Brain microvascular endothelial cell (primary cell): ENCODE data around the gene VARS1.

Source experiments
- DNase-seq: peaks from one replicate; pipeline ENCODE4 v3.0.0-alpha.2; 2020
- H3K27ac ChIP-seq: fragments of 250-450 bp; sonication (Bioruptor Pico); 2 replicates; pipeline ENCODE4 v1.5.1; 2020; ENCODE audit warnings: mild to moderate bottlenecking, moderate library complexity
- H3K27me3 ChIP-seq: fragments of 250-450 bp; sonication (Bioruptor Pico); replicated peaks from 2 replicates; pipeline ENCODE4 v1.5.1; 2020; ENCODE audit warnings: mild to moderate bottlenecking
- H3K36me3 ChIP-seq: fragments of 250-450 bp; sonication (Bioruptor Pico); replicated peaks from 2 replicates; pipeline ENCODE4 v1.5.1; 2020; ENCODE audit warnings: mild to moderate bottlenecking
- H3K4me3 ChIP-seq: 2 replicates; pipeline ENCODE4 v1.5.1; 2011; ENCODE audit warnings: low read depth, mild to moderate bottlenecking, control low read depth, low read length, moderate library complexity
- in situ Hi-C: cut with HindIII; loops from 2 replicates; pipeline ENCODE4 v1.10.0; 2017; ENCODE audit warnings: low sequenced_read_pairs, low pct_ligation_motif_present
- TF ChIP-seq, protein P1 (sequence below): IDR thresholded peaks from 2 replicates; pipeline ENCODE4 v1.5.1; 2011; ENCODE audit warnings: low read depth, mild to moderate bottlenecking, moderate library complexity, low read length, control low read depth, inconsistent platforms; ENCODE audit errors: missing control alignments

Gene VARS1

DNA sequence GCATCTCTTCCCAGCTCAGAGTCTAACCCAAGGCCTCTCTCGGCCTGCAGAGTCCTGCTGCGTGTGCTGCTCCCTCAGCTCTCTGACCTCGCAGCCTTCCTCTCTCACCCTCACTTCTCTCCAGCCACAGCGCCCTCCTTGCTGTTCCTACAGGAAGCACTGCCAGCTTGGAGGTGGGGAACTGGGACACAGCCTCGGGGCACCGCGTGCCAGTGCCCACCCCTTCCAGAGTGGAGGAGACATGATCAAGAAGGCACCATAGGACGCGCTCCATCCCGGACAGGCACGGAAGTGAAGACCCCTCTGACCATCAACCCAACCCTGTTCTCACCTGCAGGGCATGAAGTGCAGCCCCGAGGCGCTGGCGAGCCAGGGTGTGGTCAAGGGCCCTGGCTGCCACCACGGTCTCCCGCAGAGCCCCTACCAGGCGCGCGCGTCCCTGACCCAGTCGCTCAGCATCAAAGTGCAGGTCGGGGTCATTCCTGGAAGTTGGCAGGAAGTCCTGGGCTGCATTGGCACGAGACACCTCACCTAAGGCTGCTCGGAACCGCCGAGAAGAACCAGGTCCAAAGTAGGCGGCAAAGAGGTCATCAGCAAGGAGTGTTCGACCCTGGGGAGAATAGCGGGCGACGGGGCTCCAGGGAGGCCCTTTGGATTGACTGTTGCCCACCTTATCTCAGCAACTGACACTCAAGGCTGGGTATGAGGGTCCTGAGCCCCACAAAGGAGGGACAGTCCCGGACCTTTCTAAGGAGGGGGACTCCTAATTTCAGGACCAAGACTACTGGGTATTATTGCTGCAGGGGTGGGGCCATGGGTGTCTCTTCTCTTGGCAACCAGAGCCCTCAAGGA lies 19.7 kb downstream of the VARS1 start:
- in situ Hi-C loops, result no loop called here
- no peak for DNase-seq
- no peaks in the 10 kb centered on the region for H3K27me3 ChIP-seq
- peaks cover 35% of the 10 kb centered on the region for H3K36me3 ChIP-seq
- no peak overlapping the region for H3K4me3 ChIP-seq
- TF ChIP-seq, protein P1, sequence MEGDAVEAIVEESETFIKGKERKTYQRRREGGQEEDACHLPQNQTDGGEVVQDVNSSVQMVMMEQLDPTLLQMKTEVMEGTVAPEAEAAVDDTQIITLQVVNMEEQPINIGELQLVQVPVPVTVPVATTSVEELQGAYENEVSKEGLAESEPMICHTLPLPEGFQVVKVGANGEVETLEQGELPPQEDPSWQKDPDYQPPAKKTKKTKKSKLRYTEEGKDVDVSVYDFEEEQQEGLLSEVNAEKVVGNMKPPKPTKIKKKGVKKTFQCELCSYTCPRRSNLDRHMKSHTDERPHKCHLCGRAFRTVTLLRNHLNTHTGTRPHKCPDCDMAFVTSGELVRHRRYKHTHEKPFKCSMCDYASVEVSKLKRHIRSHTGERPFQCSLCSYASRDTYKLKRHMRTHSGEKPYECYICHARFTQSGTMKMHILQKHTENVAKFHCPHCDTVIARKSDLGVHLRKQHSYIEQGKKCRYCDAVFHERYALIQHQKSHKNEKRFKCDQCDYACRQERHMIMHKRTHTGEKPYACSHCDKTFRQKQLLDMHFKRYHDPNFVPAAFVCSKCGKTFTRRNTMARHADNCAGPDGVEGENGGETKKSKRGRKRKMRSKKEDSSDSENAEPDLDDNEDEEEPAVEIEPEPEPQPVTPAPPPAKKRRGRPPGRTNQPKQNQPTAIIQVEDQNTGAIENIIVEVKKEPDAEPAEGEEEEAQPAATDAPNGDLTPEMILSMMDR, result no peak
- no peak overlapping the region for H3K27ac ChIP-seq

GRCh38 chr6:31775184-31775583 lies 20.4 kb downstream of the VARS1 start:
- no peak for DNase-seq
- H3K27ac ChIP-seq, result no peak overlapping the region
- TF ChIP-seq, protein P1, result no peak
- peaks cover 28% of the 10 kb centered on the region for H3K36me3 ChIP-seq
- no peak overlapping the region for H3K4me3 ChIP-seq
- no peaks in the 10 kb centered on the region for H3K27me3 ChIP-seq
- in situ Hi-C loops, result no loop called here

DNA sequence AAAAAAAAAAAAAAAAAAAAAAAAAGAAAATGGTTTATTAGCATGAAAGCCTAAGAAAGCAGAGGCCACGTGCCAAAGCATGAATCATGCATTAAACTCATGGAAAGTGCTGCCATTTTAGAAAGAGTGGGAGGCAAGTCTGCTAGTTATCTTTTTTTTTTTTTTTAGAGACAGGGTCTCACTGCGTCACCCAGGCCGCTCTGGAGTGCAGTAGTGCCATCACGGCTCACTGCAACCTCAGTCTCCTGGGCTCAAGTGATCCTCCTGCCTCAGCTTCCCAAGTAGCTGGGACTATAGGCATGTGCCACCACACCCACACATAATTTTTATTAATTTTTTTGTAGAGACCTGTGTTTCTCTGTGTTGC lies 23.6 kb downstream of the VARS1 start:
- H3K4me3 ChIP-seq, result no peak overlapping the region
- TF ChIP-seq, protein P1, result no peak
- H3K27me3 ChIP-seq, result no peaks in the 10 kb centered on the region
- no peaks in the 10 kb centered on the region for H3K36me3 ChIP-seq
- no peak overlapping the region for H3K27ac ChIP-seq
- DNase-seq, result no peak
- in situ Hi-C loops, result no loop called here

GRCh38 chr6:31770860-31771259 lies 24.7 kb downstream of the VARS1 start:
- H3K27me3 ChIP-seq, result no peaks in the 10 kb centered on the region
- TF ChIP-seq, protein P1, result no peak
- no peak overlapping the region for H3K4me3 ChIP-seq
- in situ Hi-C loops, result no loop called here
- DNase-seq, result no peak
- H3K27ac ChIP-seq, result no peak overlapping the region
- H3K36me3 ChIP-seq, result no peaks in the 10 kb centered on the region

DNA sequence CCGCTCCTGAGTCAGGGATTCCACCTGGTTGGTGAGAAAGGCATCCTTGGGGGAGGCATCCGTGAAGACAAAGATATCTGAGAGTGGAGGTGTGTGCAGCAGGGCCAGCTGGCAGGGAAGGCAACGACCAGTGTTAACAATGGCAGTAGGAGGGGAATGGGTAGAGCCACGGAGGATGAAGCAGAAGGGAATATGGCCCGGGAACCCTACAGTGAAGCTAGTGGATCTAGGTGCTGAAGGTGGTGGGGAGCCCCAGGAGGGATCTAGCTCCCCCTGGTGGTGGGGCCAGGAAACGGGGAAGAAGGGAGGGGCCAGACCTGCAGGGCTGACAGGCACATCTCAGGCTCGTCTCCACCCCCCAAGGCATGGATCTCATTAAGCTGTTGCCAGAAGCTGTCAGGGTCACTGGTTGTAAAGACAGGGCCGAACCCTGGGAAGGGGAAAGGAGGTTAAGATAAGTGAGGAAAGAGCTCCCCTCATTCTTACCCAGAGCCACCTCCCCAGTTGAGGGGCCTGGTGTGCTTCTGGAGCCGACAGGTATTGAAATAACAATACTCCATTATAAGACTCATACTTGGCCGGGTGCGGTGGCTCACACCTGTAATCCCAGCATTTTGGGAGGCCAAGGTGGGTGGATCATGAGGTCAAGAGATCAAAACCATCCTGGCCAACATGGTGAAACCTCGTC lies 25.7 kb downstream of the VARS1 start:
- H3K27ac ChIP-seq, result no peak overlapping the region
- peak; percentile 55 for DNase-seq
- TF ChIP-seq, protein P1, result peak; percentile 88
- no peak overlapping the region for H3K4me3 ChIP-seq
- no peaks in the 10 kb centered on the region for H3K27me3 ChIP-seq
- in situ Hi-C loops, result no loop called here
- H3K36me3 ChIP-seq, result no peaks in the 10 kb centered on the region
